ENCODE data around the gene BMP7.

Gene BMP7

DNA sequence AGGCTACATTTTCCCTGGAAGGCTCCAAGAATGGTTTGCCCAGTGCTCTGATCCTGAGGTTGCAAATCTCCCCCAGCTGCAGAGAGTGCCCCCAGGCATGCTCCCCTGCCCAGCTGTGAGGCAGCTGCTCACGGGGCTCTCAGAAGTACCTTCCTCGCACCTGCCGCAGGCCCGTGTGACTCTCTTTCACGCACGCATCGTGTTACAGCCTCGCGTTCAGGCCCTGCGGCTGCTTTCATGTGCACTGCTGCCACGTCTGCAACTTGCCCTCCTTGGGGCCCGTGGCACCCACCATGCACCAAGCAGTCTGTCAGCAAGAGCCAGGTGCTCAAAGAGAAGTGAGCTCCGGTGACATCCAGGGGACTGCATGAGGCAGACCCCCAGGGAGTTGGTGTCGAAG is 34.6 kb upstream of the BMP7 start (continued):
- no peak for TF ChIP-seq ZBTB20 (tag by site-specific recombination; IDR thresholded peaks at IDR 0.05)

GRCh38 chr20:57298457-57298856 is 32.0 kb upstream of the BMP7 start:
- TF ChIP-seq ZNF146 (tag by site-specific recombination; IDR thresholded peaks at IDR 0.05) (0 out of 2 replicates have a peak, but pooled peaks have one; percentile 18), ZNF510 (tag by site-specific recombination; IDR thresholded peaks at IDR 0.05; ENCODE audit: insufficient replicate concordance) (no peak), ZNF274 (IDR thresholded peaks at IDR 0.05; ENCODE audit: low read length) (no peak), ZNF274 (tag by site-specific recombination; IDR thresholded peaks at IDR 0.05; ENCODE audit: borderline replicate concordance) (no peak), ZNF394 (tag by site-specific recombination; IDR thresholded peaks at IDR 0.05; ENCODE audit: borderline replicate concordance) (no peak), RBAK (tag by site-specific recombination; IDR thresholded peaks at IDR 0.05) (no peak), BCL11A (tag by site-specific recombination; IDR thresholded peaks at IDR 0.05; ENCODE audit: low read depth) (no peak), ZNF391 (tag by site-specific recombination; IDR thresholded peaks at IDR 0.05; ENCODE audit: borderline replicate concordance, low read depth) (no peak), SCRT2 (tag by site-specific recombination; IDR thresholded peaks at IDR 0.05) (peak; percentile 65; the same call in 1 of the 2 replicates)
- TF ChIP-seq, protein P1, sequence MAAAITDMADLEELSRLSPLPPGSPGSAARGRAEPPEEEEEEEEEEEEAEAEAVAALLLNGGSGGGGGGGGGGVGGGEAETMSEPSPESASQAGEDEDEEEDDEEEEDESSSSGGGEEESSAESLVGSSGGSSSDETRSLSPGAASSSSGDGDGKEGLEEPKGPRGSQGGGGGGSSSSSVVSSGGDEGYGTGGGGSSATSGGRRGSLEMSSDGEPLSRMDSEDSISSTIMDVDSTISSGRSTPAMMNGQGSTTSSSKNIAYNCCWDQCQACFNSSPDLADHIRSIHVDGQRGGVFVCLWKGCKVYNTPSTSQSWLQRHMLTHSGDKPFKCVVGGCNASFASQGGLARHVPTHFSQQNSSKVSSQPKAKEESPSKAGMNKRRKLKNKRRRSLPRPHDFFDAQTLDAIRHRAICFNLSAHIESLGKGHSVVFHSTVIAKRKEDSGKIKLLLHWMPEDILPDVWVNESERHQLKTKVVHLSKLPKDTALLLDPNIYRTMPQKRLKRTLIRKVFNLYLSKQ (tag by site-specific recombination; IDR thresholded peaks at IDR 0.05; ENCODE audit: borderline replicate concordance), result no peak
- Histone ChIP-seq H3K4me3 (ENCODE audit: low read depth, low read length) (no peak overlapping the region), H3K4me1 (ENCODE audit: control insufficient read depth, insufficient read depth, low read length) (no peaks in the 10 kb centered on the region), H3K36me3 (ENCODE audit: control insufficient read depth in 2 of 2, insufficient read depth in 1 of 2, low read length in 2 of 2) (no peaks in the 10 kb centered on the region), H3K9me3 (ENCODE audit: control insufficient read depth, insufficient read depth, low read depth, low read length) (no peaks in the 10 kb centered on the region), H3K27ac (ENCODE audit: extremely low read depth, low read depth, low read length) (no peak overlapping the region)
- ChIA-PET CTCF (no interaction called here), POLR2A (no interaction called here)

DNA sequence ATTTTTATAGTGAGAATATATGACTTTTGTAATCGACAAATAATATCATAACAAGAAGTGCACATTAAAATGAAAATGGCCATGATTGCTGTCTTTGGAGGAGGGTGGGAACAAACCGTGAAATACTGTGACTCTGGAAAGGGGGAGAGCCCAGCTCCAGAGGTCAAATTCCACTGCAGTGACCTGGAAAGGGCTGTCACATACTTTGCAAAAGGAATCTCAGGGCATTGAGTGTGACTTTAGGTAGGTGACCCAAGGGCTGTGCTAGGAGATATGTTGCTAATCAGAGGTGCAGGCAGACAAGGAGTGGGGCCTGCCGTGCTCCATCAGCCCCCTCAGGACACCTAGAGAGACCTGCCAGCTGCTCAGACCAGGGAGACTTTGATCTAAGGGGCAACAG is 28.1 kb upstream of the BMP7 start:
- Histone ChIP-seq H3K27ac (ENCODE audit: extremely low read depth, low read depth, low read length) (no peak overlapping the region), H3K4me3 (ENCODE audit: low read depth, low read length) (no peak overlapping the region), H3K36me3 (ENCODE audit: control insufficient read depth in 2 of 2, insufficient read depth in 1 of 2, low read length in 2 of 2) (no peaks in the 10 kb centered on the region), H3K9me3 (ENCODE audit: control insufficient read depth, insufficient read depth, low read depth, low read length) (no peaks in the 10 kb centered on the region), H3K4me1 (ENCODE audit: control insufficient read depth, insufficient read depth, low read length) (no peaks in the 10 kb centered on the region)
- TF ChIP-seq ZBTB1 (tag by site-specific recombination; IDR thresholded peaks at IDR 0.05), result no peak
- no peak for TF ChIP-seq ZNF362 (tag by site-specific recombination; IDR thresholded peaks at IDR 0.05)
- TF ChIP-seq ZNF169 (tag by site-specific recombination; IDR thresholded peaks at IDR 0.05), result no peak
- TF ChIP-seq ZNF157 (tag by site-specific recombination; IDR thresholded peaks at IDR 0.05), result peak; percentile 58; the same call in 1 of the 2 replicates
- no peak for TF ChIP-seq ZNF280C (tag by site-specific recombination; IDR thresholded peaks at IDR 0.05)
- TF ChIP-seq, protein P2, sequence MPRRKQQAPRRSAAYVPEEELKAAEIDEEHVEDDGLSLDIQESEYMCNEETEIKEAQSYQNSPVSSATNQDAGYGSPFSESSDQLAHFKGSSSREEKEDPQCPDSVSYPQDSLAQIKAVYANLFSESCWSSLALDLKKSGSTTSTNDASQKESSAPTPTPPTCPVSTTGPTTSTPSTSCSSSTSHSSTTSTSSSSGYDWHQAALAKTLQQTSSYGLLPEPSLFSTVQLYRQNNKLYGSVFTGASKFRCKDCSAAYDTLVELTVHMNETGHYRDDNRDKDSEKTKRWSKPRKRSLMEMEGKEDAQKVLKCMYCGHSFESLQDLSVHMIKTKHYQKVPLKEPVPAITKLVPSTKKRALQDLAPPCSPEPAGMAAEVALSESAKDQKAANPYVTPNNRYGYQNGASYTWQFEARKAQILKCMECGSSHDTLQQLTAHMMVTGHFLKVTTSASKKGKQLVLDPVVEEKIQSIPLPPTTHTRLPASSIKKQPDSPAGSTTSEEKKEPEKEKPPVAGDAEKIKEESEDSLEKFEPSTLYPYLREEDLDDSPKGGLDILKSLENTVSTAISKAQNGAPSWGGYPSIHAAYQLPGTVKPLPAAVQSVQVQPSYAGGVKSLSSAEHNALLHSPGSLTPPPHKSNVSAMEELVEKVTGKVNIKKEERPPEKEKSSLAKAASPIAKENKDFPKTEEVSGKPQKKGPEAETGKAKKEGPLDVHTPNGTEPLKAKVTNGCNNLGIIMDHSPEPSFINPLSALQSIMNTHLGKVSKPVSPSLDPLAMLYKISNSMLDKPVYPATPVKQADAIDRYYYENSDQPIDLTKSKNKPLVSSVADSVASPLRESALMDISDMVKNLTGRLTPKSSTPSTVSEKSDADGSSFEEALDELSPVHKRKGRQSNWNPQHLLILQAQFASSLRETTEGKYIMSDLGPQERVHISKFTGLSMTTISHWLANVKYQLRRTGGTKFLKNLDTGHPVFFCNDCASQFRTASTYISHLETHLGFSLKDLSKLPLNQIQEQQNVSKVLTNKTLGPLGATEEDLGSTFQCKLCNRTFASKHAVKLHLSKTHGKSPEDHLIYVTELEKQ (tag by site-specific recombination; IDR thresholded peaks at IDR 0.05; ENCODE audit: borderline replicate concordance), result no peak
- TF ChIP-seq ZNF394 (tag by site-specific recombination; IDR thresholded peaks at IDR 0.05; ENCODE audit: borderline replicate concordance), result no peak
- TF ChIP-seq SETDB1 (IDR thresholded peaks at IDR 0.05; ENCODE audit: insufficient read length, low read length), result no peak
- ChIA-PET CTCF (no interaction called here), POLR2A (no interaction called here)
